ENCODE measurements around the gene GALNT7.
A peak's percentile ranks its signal among the peaks of the same experiment; 100 is the strongest.

The GALNT7 gene

DNA sequence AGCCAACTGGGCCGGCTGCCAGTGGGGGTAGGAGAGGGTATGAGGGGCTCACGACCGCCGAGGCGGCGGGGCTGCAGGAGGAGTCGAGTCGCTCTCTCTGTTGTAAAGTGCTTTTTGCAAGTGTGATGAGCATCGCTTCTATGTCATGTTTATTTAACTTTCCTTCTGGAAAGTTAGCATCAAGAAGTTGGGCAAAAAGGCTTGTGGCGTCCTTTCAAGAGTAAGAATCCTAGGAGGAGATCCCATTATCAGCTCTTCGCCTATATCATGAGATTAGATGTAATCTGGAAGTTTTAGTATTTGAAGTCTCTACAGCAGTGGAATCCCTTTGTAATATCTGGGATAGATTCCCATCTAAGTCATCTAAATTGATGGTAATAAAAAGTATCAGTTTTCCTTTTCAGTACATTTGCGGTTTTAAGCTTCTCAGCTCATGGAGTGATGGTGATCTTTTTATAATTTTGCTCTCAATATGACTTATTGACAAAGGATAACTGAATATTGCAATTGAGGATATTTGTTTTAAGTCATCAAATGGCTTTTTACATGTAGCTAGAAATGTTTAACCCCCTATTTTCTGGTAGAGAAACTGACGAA, 1.7 kb downstream of the GALNT7 start:
- Histone ChIP-seq H4K20me1 (ENCODE audit: insufficient read depth, low read length) (peaks cover 25% of the 10 kb centered on the region; the same call in 1 of the 2 replicates), H3K9ac (ENCODE audit: low read length) (peak overlapping the region; percentile 86), H3K4me1 (ENCODE audit: low read length) (peaks cover 31% of the 10 kb centered on the region), H3K9me3 (ENCODE audit: insufficient read depth, low read length) (no peaks in the 10 kb centered on the region), H3K27ac (ENCODE audit: low read length) (peak overlapping the region; percentile 71), H2AFZ (ENCODE audit: low read depth, low read length) (peak overlapping the region; percentile 29; the same call in 1 of the 2 replicates), H3K4me3 (ENCODE audit: low read length) (peak overlapping the region; percentile 84), H3K36me3 (replicated peaks; ENCODE audit: low read depth, low read length) (peaks cover 7% of the 10 kb centered on the region), H3K4me2 (ENCODE audit: low read length) (peak overlapping the region; percentile 76), H3K27me3 (ENCODE audit: low read depth, low read length) (no peaks in the 10 kb centered on the region), H3K79me2 (ENCODE audit: low read length) (peaks cover 56% of the 10 kb centered on the region)
- TF ChIP-seq, protein P1, sequence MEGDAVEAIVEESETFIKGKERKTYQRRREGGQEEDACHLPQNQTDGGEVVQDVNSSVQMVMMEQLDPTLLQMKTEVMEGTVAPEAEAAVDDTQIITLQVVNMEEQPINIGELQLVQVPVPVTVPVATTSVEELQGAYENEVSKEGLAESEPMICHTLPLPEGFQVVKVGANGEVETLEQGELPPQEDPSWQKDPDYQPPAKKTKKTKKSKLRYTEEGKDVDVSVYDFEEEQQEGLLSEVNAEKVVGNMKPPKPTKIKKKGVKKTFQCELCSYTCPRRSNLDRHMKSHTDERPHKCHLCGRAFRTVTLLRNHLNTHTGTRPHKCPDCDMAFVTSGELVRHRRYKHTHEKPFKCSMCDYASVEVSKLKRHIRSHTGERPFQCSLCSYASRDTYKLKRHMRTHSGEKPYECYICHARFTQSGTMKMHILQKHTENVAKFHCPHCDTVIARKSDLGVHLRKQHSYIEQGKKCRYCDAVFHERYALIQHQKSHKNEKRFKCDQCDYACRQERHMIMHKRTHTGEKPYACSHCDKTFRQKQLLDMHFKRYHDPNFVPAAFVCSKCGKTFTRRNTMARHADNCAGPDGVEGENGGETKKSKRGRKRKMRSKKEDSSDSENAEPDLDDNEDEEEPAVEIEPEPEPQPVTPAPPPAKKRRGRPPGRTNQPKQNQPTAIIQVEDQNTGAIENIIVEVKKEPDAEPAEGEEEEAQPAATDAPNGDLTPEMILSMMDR (IDR thresholded peaks at IDR 0.05; ENCODE audit: low read depth, low read length), result no peak
- TF ChIP-seq EZH2phosphoT487 (IDR thresholded peaks at IDR 0.05; ENCODE audit: low read depth), result no peak

DNA sequence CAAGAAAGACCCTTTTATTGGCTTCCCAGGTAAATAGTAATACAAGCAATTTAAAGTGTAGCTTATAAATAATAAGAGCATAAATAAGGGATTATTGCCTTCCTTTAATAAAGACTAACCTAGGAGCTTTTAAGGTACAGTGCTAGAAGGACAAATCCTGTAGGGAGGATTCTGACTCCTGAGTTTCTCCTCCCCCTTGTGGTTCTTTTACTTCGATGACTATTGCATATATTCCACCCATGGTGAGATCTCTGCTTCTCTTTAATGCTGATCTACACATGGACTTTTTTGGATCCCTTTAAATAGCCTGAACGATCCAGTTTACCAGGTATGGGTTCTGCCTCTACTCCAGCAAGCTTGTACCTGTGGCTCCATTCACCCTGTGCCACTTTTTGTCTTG, 2.5 kb downstream of the GALNT7 start:
- Histone ChIP-seq H3K27me3 (ENCODE audit: low read depth, low read length) (no peaks in the 10 kb centered on the region), H3K9me3 (ENCODE audit: insufficient read depth, low read length) (no peaks in the 10 kb centered on the region), H3K4me3 (ENCODE audit: low read length) (no peak overlapping the region; the same call in 1 of the 2 replicates), H3K4me2 (ENCODE audit: low read length) (peak overlapping the region; percentile 76), H3K9ac (ENCODE audit: low read length) (no peak overlapping the region), H3K79me2 (ENCODE audit: low read length) (peaks cover 63% of the 10 kb centered on the region), H2AFZ (ENCODE audit: low read depth, low read length) (no peak overlapping the region), H3K4me1 (ENCODE audit: low read length) (peaks cover 31% of the 10 kb centered on the region), H3K36me3 (replicated peaks; ENCODE audit: low read depth, low read length) (peaks cover 7% of the 10 kb centered on the region), H4K20me1 (ENCODE audit: insufficient read depth, low read length) (peaks cover 28% of the 10 kb centered on the region; the same call in 1 of the 2 replicates), H3K27ac (ENCODE audit: low read length) (no peak overlapping the region)
- TF ChIP-seq, protein P1 (IDR thresholded peaks at IDR 0.05; ENCODE audit: low read depth, low read length), result peak; percentile 40
- no peak for TF ChIP-seq EZH2phosphoT487 (IDR thresholded peaks at IDR 0.05; ENCODE audit: low read depth)

DNA sequence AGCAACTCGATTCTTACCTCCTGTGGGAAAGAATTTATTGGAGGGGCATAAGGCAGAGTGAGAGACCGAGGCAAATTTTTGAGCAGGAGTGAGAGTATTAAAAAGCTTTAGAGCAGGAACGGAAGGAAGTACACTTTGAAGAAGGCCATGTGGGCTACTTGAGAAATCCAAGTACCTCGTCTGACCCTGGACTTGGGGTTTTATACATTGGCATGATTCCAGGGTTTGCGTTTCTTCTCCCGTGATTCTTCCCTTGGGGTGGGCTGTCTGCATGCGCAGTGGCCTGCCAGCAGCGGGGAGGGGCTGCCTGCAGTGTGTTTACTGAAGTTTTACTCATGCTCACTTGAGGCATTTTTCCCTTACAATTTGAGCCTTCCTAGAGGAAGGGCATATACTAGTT, 3.4 kb downstream of the GALNT7 start:
- Histone ChIP-seq H3K9ac (ENCODE audit: low read length) (no peak overlapping the region), H3K36me3 (replicated peaks; ENCODE audit: low read depth, low read length) (peaks cover 1% of the 10 kb centered on the region), H3K9me3 (ENCODE audit: insufficient read depth, low read length) (no peaks in the 10 kb centered on the region), H3K4me3 (ENCODE audit: low read length) (no peak overlapping the region), H3K4me2 (ENCODE audit: low read length) (no peak overlapping the region), H4K20me1 (ENCODE audit: insufficient read depth, low read length) (peaks cover 30% of the 10 kb centered on the region), H2AFZ (ENCODE audit: low read depth, low read length) (no peak overlapping the region), H3K27me3 (ENCODE audit: low read depth, low read length) (no peaks in the 10 kb centered on the region), H3K79me2 (ENCODE audit: low read length) (peaks cover 72% of the 10 kb centered on the region), H3K4me1 (ENCODE audit: low read length) (peaks cover 33% of the 10 kb centered on the region), H3K27ac (ENCODE audit: low read length) (no peak overlapping the region)
- TF ChIP-seq, protein P1 (IDR thresholded peaks at IDR 0.05; ENCODE audit: low read depth, low read length), result no peak
- no peak for TF ChIP-seq EZH2phosphoT487 (IDR thresholded peaks at IDR 0.05; ENCODE audit: low read depth)

DNA sequence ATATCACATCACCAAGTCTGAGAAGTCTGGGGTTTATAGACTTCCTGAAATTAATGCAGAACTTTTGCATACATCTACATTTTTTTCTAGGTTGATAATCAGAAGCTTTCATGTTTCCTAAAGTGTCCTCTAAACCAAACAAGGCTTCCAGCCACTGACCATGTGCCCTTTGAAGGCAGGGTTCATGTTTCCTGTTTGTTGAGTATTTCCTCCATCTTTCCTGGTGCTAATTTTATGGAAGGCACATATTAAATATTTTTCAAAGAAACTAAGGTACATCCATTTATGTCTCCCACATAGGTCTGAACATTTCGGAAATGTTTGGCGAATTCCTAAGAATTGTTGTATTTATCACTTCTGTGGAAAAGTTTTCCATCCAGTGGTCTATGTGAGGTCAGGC, 5.6 kb downstream of the GALNT7 start:
- no peak overlapping the region for H3K4me2 ChIP-seq (ENCODE audit: low read length)
- no peak overlapping the region for H3K27ac ChIP-seq (ENCODE audit: low read length)
- no peak for TF ChIP-seq EZH2phosphoT487 (IDR thresholded peaks at IDR 0.05; ENCODE audit: low read depth)
- TF ChIP-seq, protein P1 (IDR thresholded peaks at IDR 0.05; ENCODE audit: low read depth, low read length), result no peak
- peaks cover 36% of the 10 kb centered on the region for H3K4me1 ChIP-seq (ENCODE audit: low read length)
- H3K27me3 ChIP-seq (ENCODE audit: low read depth, low read length), result no peaks in the 10 kb centered on the region
- H3K4me3 ChIP-seq (ENCODE audit: low read length), result no peak overlapping the region
- H3K36me3 ChIP-seq (replicated peaks; ENCODE audit: low read depth, low read length), result no peaks in the 10 kb centered on the region
- H2AFZ ChIP-seq (ENCODE audit: low read depth, low read length), result no peak overlapping the region
- H4K20me1 ChIP-seq (ENCODE audit: insufficient read depth, low read length), result peaks cover 38% of the 10 kb centered on the region
- H3K79me2 ChIP-seq (ENCODE audit: low read length), result peaks cover 92% of the 10 kb centered on the region
- no peaks in the 10 kb centered on the region for H3K9me3 ChIP-seq (ENCODE audit: insufficient read depth, low read length)
- no peak overlapping the region for H3K9ac ChIP-seq (ENCODE audit: low read length)
